Measurements from ENCODE around the gene KIF26A. TPM values are rescaled to one million over a fixed set of nuclear protein-coding genes. Genes with fewer than 3 reads are reported as not detected.

Gene KIF26A
- total and polyA plus RNA-seq, 2 of the 4 experiments (the other 2 are of a cell fraction), result not detected

GRCh38 chr14:104177411-104177810 lies 39.0 kb downstream of the KIF26A start:
- Histone ChIP-seq H4K20me1 (ENCODE audit: insufficient read depth, low read length) (no peaks in the 10 kb centered on the region), H3K27ac (ENCODE audit: insufficient read depth, low read length) (no peak overlapping the region), H3K9me3 (ENCODE audit: control insufficient read depth, insufficient read depth, low read length) (peaks cover 44% of the 10 kb centered on the region), H3K9me1 (ENCODE audit: insufficient read depth, low read length) (no peaks in the 10 kb centered on the region), H4K91ac (ENCODE audit: insufficient read depth, low read depth, low read length) (no peak overlapping the region), H3K4ac (ENCODE audit: low read depth, low read length) (no peak overlapping the region), H3K4me3 (ENCODE audit: insufficient read depth, low read depth, low read length) (no peak overlapping the region), H3K4me2 (ENCODE audit: low read depth, low read length) (no peak overlapping the region), H3K56ac (ENCODE audit: extremely low read depth, insufficient read depth, low read length) (no peak overlapping the region), H3K4me1 (ENCODE audit: control insufficient read depth, insufficient read depth, low read length) (no peaks in the 10 kb centered on the region), H2BK20ac (ENCODE audit: low read depth, low read length) (no peak overlapping the region), H2BK5ac (ENCODE audit: low read depth, low read length, poor library complexity, severe bottlenecking) (no peak overlapping the region), H4K8ac (ENCODE audit: low read depth in 2 of 2, low read length in 2 of 2) (no peak overlapping the region), H2BK120ac (ENCODE audit: low read depth, low read length) (no peak overlapping the region), H3K79me1 (ENCODE audit: low read depth in 1 of 2, low read length in 2 of 2) (no peaks in the 10 kb centered on the region), H3K36me3 (ENCODE audit: control insufficient read depth, insufficient read depth, low read length) (no peaks in the 10 kb centered on the region), H2AK5ac (ENCODE audit: low read depth, low read length) (no peak overlapping the region), H3K23ac (ENCODE audit: low read depth, low read length) (no peak overlapping the region), H3K9ac (ENCODE audit: low read depth, low read length) (no peak overlapping the region), H3K27me3 (ENCODE audit: control insufficient read depth, insufficient read depth, low read length) (no peaks in the 10 kb centered on the region), H4K5ac (ENCODE audit: low read depth, low read length) (no peak overlapping the region), H3K18ac (ENCODE audit: low read depth, low read length) (no peak overlapping the region), H2AFZ (replicated peaks; ENCODE audit: low read length, poor library complexity) (no peak overlapping the region), H2BK15ac (ENCODE audit: low read depth, low read length) (no peak overlapping the region), H3K14ac (replicated peaks; ENCODE audit: low read depth, low read length) (no peak overlapping the region), H2AK9ac (replicated peaks; ENCODE audit: low read depth, low read length, poor library complexity) (no peak overlapping the region)
- dilution Hi-C loops (cut with HindIII; ENCODE audit: low sequenced_read_pairs, unreplicated experiment), result no loop called here
- CTCF ChIA-PET, result no interaction called here
- DNase-seq (no peak), ATAC-seq (ENCODE audit: low read depth) (no peak)
- in situ Hi-C loops (cut with MboI; ENCODE audit: low sequenced_read_pairs), result no loop called here
- WGBS, 2 experiments (ENCODE audit: extremely low coverage in 2 of 2, insufficient read length in 1 of 2), result 91% methylated on average over 15 of the region's 38 CpGs; no CpG with 5 or more reads in 1 of the 2 experiments
- POLR2A ChIA-PET (ENCODE audit: unreplicated experiment), result no interaction called here
- intact Hi-C loops (cut with micrococcal nuclease), result no loop called here
- BruUV-seq (replicated peaks), result no TSS peak
- TF ChIP-seq CEBPB (IDR thresholded peaks at IDR 0.05; ENCODE audit: low read depth, low read length) (no peak), CTCF (conservative IDR thresholded peaks at IDR 0.05; ENCODE audit: low read depth, low read length) (no peak), SMC3 (IDR thresholded peaks at IDR 0.05; ENCODE audit: low read depth, low read length) (no peak), POLR2A (IDR thresholded peaks at IDR 0.05; ENCODE audit: low read depth, low read length) (no peak), MAZ (IDR thresholded peaks at IDR 0.05; ENCODE audit: borderline replicate concordance, low read depth, low read length) (no peak), RFX5 (IDR thresholded peaks at IDR 0.05; ENCODE audit: low read depth, low read length) (no peak), CHD1 (IDR thresholded peaks at IDR 0.05; ENCODE audit: low read depth, low read length) (no peak), NFE2L2 (IDR thresholded peaks at IDR 0.05; ENCODE audit: low read depth, low read length) (no peak), MXI1 (IDR thresholded peaks at IDR 0.05; ENCODE audit: borderline replicate concordance, low read depth, low read length) (no peak), MAFK (IDR thresholded peaks at IDR 0.05; ENCODE audit: low read depth, low read length) (no peak), BHLHE40 (IDR thresholded peaks at IDR 0.05; ENCODE audit: low read depth, low read length) (no peak), ELK1 (IDR thresholded peaks at IDR 0.05; ENCODE audit: borderline replicate concordance, low read depth, low read length) (no peak), USF2 (IDR thresholded peaks at IDR 0.05; ENCODE audit: low read depth, low read length) (no peak), RAD21 (IDR thresholded peaks at IDR 0.05; ENCODE audit: low read length) (no peak), FOS (IDR thresholded peaks at IDR 0.05; ENCODE audit: low read depth, low read length) (no peak), RCOR1 (IDR thresholded peaks at IDR 0.05; ENCODE audit: insufficient replicate concordance, low read length) (no peak)

Data from IMR-90 (cell line).